H9 (cell line): ENCODE results near the gene RALGAPA1. TPM values are rescaled to one million over a fixed set of nuclear protein-coding genes. Genes with fewer than 3 reads are reported as not detected.

Source experiments
- DNase-seq: peaks from one replicate; pipeline ENCODE4 v3.0.0-alpha.2; 2017
- H2AFZ ChIP-seq: one replicate; pipeline ENCODE4 v1.6.1; 2013; ENCODE audit warnings: mild to moderate bottlenecking, low read length, control low read depth, moderate library complexity
- H2AK5ac ChIP-seq: 2 replicates; pipeline ENCODE4 v1.6.1; 2013; ENCODE audit warnings: low read length, control low read depth, mixed read lengths; ENCODE audit not compliant: insufficient read length
- H2BK120ac ChIP-seq: one replicate; pipeline ENCODE4 v1.6.1; 2013; ENCODE audit warnings: low read depth, mild to moderate bottlenecking, low read length, control low read depth, inconsistent platforms; ENCODE audit not compliant: poor library complexity, severe bottlenecking
- H2BK12ac ChIP-seq: 2 replicates; pipeline ENCODE4 v1.6.1; 2013; ENCODE audit warnings: low read length, control low read depth, mixed read lengths, low read depth; ENCODE audit not compliant: insufficient read length
- H2BK15ac ChIP-seq: 2 replicates; pipeline ENCODE4 v1.6.1; 2013; ENCODE audit warnings: low read depth, low read length, control low read depth
- H2BK20ac ChIP-seq: one replicate; pipeline ENCODE4 v1.6.1; 2013; ENCODE audit warnings: low read depth, mild to moderate bottlenecking, low read length, control low read depth, inconsistent platforms; ENCODE audit not compliant: poor library complexity, severe bottlenecking
- H2BK5ac ChIP-seq: 2 replicates; pipeline ENCODE4 v1.6.1; 2013; ENCODE audit warnings: low read length, control low read depth, mixed read lengths; ENCODE audit not compliant: insufficient read length
- H3K14ac ChIP-seq: 2 replicates; pipeline ENCODE4 v1.6.1; 2013; ENCODE audit warnings: low read length, control low read depth; ENCODE audit not compliant: insufficient read depth
- H3K18ac ChIP-seq: 2 replicates; pipeline ENCODE4 v1.6.1; 2013; ENCODE audit warnings: low read depth, mild to moderate bottlenecking, mixed read lengths, low read length, control low read depth; ENCODE audit not compliant: insufficient read length
- H3K23ac ChIP-seq: 2 replicates; pipeline ENCODE4 v1.6.1; 2013; ENCODE audit warnings: low read length, control low read depth, mixed read lengths, low read depth; ENCODE audit not compliant: insufficient read length
- H3K23me2 ChIP-seq: 2 replicates; pipeline ENCODE4 v1.6.1; 2013; ENCODE audit warnings: low read depth, mild to moderate bottlenecking, mixed read lengths, low read length, control low read depth; ENCODE audit not compliant: insufficient read length, poor library complexity, severe bottlenecking
- H3K27ac ChIP-seq: 2 replicates; pipeline ENCODE4 v1.5.1; 2013; ENCODE audit warnings: low read length, control low read depth, mixed read lengths, low read depth; ENCODE audit not compliant: insufficient read length
- H3K27me3 ChIP-seq: 2 replicates; pipeline ENCODE4 v1.6.1; 2013; ENCODE audit warnings: low read length, control low read depth, inconsistent platforms; ENCODE audit not compliant: insufficient read depth
- H3K4ac ChIP-seq: 2 replicates; pipeline ENCODE4 v1.6.1; 2013; ENCODE audit warnings: low read depth, mild to moderate bottlenecking, control low read depth, inconsistent platforms, low read length, moderate library complexity
- H3K4me1 ChIP-seq: 2 replicates; pipeline ENCODE4 v1.6.1; 2013; ENCODE audit warnings: low read length, control low read depth, inconsistent platforms; ENCODE audit not compliant: insufficient read depth
- H3K4me2 ChIP-seq: 2 replicates; pipeline ENCODE4 v1.6.1; 2013; ENCODE audit warnings: low read length, control low read depth, mixed read lengths; ENCODE audit not compliant: insufficient read length, insufficient read depth
- H3K56ac ChIP-seq: 2 replicates; pipeline ENCODE4 v1.6.1; 2013; ENCODE audit warnings: low read depth, mild to moderate bottlenecking, mixed read lengths, low read length, control low read depth; ENCODE audit not compliant: insufficient read length
- H3K79me1 ChIP-seq: 2 replicates; pipeline ENCODE4 v1.6.1; 2013; ENCODE audit warnings: low read depth, mild to moderate bottlenecking, moderate library complexity, low read length, control low read depth, inconsistent platforms; ENCODE audit not compliant: insufficient read depth, poor library complexity, severe bottlenecking
- H3K79me2 ChIP-seq: 2 replicates; pipeline ENCODE4 v1.6.1; 2013; ENCODE audit warnings: low read length, control low read depth, inconsistent platforms; ENCODE audit not compliant: insufficient read depth
- H3K9ac ChIP-seq: 2 replicates; pipeline ENCODE4 v1.6.1; 2013; ENCODE audit warnings: low read length, control low read depth, mixed read lengths; ENCODE audit not compliant: insufficient read length; ENCODE audit errors: extremely low read depth
- H3K9me3 ChIP-seq: one replicate; pipeline ENCODE4 v1.6.1; 2013; ENCODE audit warnings: low read depth, low read length, inconsistent platforms; ENCODE audit not compliant: control insufficient read depth
- H3T11ph ChIP-seq: one replicate; pipeline ENCODE4 v1.6.1; 2013; ENCODE audit warnings: mild to moderate bottlenecking, low read length, control low read depth, inconsistent platforms
- H4K20me1 ChIP-seq: one replicate; pipeline ENCODE4 v1.6.1; 2013; ENCODE audit not compliant: control insufficient read depth, insufficient read length, insufficient read depth
- H4K5ac ChIP-seq: 2 replicates; pipeline ENCODE4 v1.6.1; 2013; ENCODE audit warnings: low read depth, mild to moderate bottlenecking, mixed read lengths, low read length, control low read depth; ENCODE audit not compliant: insufficient read length
- H4K8ac ChIP-seq: replicated peaks from 2 replicates; pipeline ENCODE4 v1.6.1; 2013; ENCODE audit warnings: low read length, control low read depth, mixed read lengths, low read depth; ENCODE audit not compliant: insufficient read length
- H4K91ac ChIP-seq: 2 replicates; pipeline ENCODE4 v1.6.1; 2013; ENCODE audit warnings: low read depth, mild to moderate bottlenecking, moderate library complexity, mixed read lengths, low read length, control low read depth; ENCODE audit not compliant: insufficient read length
- H3K27ac Mint-ChIP-seq, 3 experiments: 2 replicates in 2 of 3; 3 replicates in 1 of 3; pipeline ENCODE4 v1.8.0; 2020 to 2021; ENCODE audit warnings: mixed read lengths in 3 of 3, mild to moderate bottlenecking in 1 of 3, moderate library complexity in 1 of 3
- H3K27me3 Mint-ChIP-seq: 2 replicates; pipeline ENCODE4 v1.8.0; 2021; ENCODE audit warnings: low read depth, mild to moderate bottlenecking, moderate library complexity, mixed read lengths
- H3K36me3 Mint-ChIP-seq, 3 experiments: 2 replicates in 2 of 3; 3 replicates in 1 of 3; pipeline ENCODE4 v1.8.0; 2020 to 2021; ENCODE audit warnings: low read depth in 3 of 3, mixed read lengths in 3 of 3; ENCODE audit not compliant: insufficient read depth in 1 of 3
- H3K4me1 Mint-ChIP-seq, 2 experiments: 2 replicates each; pipeline ENCODE4 v1.8.0; 2020; ENCODE audit warnings: mixed read lengths in 2 of 2
- H3K4me3 Mint-ChIP-seq, 2 experiments: 2 replicates in 1 of 2; 3 replicates in 1 of 2; pipeline ENCODE4 v1.8.0; 2020 to 2021; ENCODE audit warnings: mild to moderate bottlenecking in 2 of 2, mixed read lengths in 2 of 2, moderate library complexity in 1 of 2
- H3K9me3 Mint-ChIP-seq, 2 experiments: 2 replicates in 1 of 2; 3 replicates in 1 of 2; pipeline ENCODE4 v1.8.0; 2020; ENCODE audit warnings: mild to moderate bottlenecking in 2 of 2, mixed read lengths in 2 of 2, moderate library complexity in 1 of 2
- WGBS: extraction: QIAGEN DNeasy Blood & Tissue Kit; methylation state at CpG from one replicate; pipeline ENCODE4 v1.1.7; 2013; ENCODE audit warnings: missing lambda C conversion rate, low lambda C conversion rate, mixed read lengths; ENCODE audit not compliant: insufficient read length; ENCODE audit errors: extremely low coverage; 5-methylcytosine and 5-hydroxymethylcytosine counted together
- total RNA-seq: library from RNA; stranded (reverse); gene quantifications from 2 replicates; pipeline ENCODE4 v1.2.1, GENCODE V29; 2021
- TF ChIP-seq, protein P1 (sequence below): fragments of 200-600 bp; sonication (generic); conservative IDR thresholded peaks from 3 replicates; pipeline ENCODE4 v1.8.0; 2021; ENCODE audit warnings: antibody characterized with exemption, mild to moderate bottlenecking

The RALGAPA1 gene
- total RNA-seq, 1 experiment from 2014 or later, result 29.8 TPM

DNA sequence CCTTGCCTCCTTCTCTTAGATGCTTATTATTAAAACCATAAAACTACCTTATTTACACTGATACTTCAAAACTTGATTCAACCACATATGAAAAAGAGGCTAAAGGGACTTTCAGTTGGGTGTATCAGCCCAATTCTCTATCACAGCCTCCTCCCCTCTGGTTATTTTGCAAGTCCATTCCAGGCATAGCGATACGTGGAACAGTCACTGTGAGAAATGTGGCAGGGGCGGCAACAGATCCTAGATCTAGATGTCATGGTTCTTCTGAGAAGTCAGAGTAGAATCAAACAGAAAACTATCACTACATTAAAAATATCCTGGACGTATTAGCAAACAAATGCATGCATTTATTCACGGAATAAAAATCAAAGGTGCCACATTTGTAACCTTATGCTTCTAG lies 83.2 kb downstream of the RALGAPA1 start:
- Histone ChIP-seq H2AFZ (no peak overlapping the region), H4K8ac (no peak overlapping the region), H4K5ac (no peak overlapping the region), H3K23me2 (no peaks in the 10 kb centered on the region), H4K91ac (no peak overlapping the region), H2BK20ac (no peak overlapping the region), H3K27ac (no peak overlapping the region), H4K20me1 (no peaks in the 10 kb centered on the region), H3K23ac (no peak overlapping the region), H3K4me1 (no peaks in the 10 kb centered on the region), H3K27me3 (no peaks in the 10 kb centered on the region), H3K9ac (no peak overlapping the region), H2BK120ac (no peak overlapping the region), H3T11ph (no peak overlapping the region), H2AK5ac (no peak overlapping the region), H3K4me2 (no peak overlapping the region), H3K9me3 (no peaks in the 10 kb centered on the region), H3K56ac (no peak overlapping the region), H3K14ac (no peak overlapping the region), H3K4ac (no peak overlapping the region), H2BK5ac (no peak overlapping the region), H3K18ac (no peak overlapping the region), H2BK15ac (no peak overlapping the region), H2BK12ac (no peak overlapping the region), H3K79me1 (no peaks in the 10 kb centered on the region), H3K79me2 (no peaks in the 10 kb centered on the region)
- TF ChIP-seq, protein P1, sequence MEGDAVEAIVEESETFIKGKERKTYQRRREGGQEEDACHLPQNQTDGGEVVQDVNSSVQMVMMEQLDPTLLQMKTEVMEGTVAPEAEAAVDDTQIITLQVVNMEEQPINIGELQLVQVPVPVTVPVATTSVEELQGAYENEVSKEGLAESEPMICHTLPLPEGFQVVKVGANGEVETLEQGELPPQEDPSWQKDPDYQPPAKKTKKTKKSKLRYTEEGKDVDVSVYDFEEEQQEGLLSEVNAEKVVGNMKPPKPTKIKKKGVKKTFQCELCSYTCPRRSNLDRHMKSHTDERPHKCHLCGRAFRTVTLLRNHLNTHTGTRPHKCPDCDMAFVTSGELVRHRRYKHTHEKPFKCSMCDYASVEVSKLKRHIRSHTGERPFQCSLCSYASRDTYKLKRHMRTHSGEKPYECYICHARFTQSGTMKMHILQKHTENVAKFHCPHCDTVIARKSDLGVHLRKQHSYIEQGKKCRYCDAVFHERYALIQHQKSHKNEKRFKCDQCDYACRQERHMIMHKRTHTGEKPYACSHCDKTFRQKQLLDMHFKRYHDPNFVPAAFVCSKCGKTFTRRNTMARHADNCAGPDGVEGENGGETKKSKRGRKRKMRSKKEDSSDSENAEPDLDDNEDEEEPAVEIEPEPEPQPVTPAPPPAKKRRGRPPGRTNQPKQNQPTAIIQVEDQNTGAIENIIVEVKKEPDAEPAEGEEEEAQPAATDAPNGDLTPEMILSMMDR, result no peak
- DNase-seq, result no peak
- Mint-ChIP-seq H3K9me3 (no peaks in the 10 kb centered on the region), H3K36me3 (peaks cover 0 to 7% (median 2%) of the 10 kb centered on the region in 3 experiments; a peak in 4 of 7 replicates), H3K27me3 (no peaks in the 10 kb centered on the region), H3K4me1 (peaks cover 9 to 10% of the 10 kb centered on the region in 2 experiments), H3K27ac (no peak overlapping the region), H3K4me3 (no peak overlapping the region)
- no CpG with 5 or more reads among the region's 5 CpGs for WGBS
